Upper lobe of left lung (tissue), 4 donors: ENCODE results near the gene CCBE1.

Experiments
- CTCF ChIP-seq, 6 experiments: fragments of 450-650 bp in 4 of 6; fragments of 200-600 bp in 2 of 6; sonication (generic) in 2 of 6; IDR thresholded peaks; one replicate each; pipeline ENCODE4 v1.5.1; 2016 to 2019; ENCODE audit warnings: antibody characterized with exemption in 6 of 6
- EP300 ChIP-seq, 4 donors: sonication (generic); formaldehyde crosslinking; IDR thresholded peaks; one replicate each; pipeline ENCODE4 v1.5.1; 2017; ENCODE audit warnings: antibody characterized with exemption in 4 of 4, control low read depth in 2 of 4
- POLR2A ChIP-seq, 4 donors: fragments of 450-650 bp; IDR thresholded peaks; one replicate each; pipeline ENCODE4 v1.5.1; 2016 to 2017; ENCODE audit warnings: antibody characterized with exemption in 4 of 4, mild to moderate bottlenecking in 2 of 4
- POLR2AphosphoS5 ChIP-seq, 2 donors: sonication (generic); formaldehyde crosslinking; IDR thresholded peaks; one replicate each; pipeline ENCODE4 v1.5.1; 2017; ENCODE audit warnings: antibody characterized with exemption in 2 of 2

- no peak for TF ChIP-seq CTCF (IDR thresholded peaks at IDR 0.05)
- TF ChIP-seq EP300 (IDR thresholded peaks at IDR 0.05), result no peak
- no peak for TF ChIP-seq POLR2AphosphoS5 (IDR thresholded peaks at IDR 0.05)
- TF ChIP-seq POLR2A (IDR thresholded peaks at IDR 0.05), result no peak
These were observed 129.8 kb downstream of the CCBE1 start for GRCh38 chr18:59567431-59567830.
